Stimulated activated CD4-positive, alpha-beta T cell treated with anti-CD3 and anti-CD28 coated beads, Interleukin-2, amount 100 ng/mL, for 24 hours (primary cell): ENCODE data around the gene FYB1.
"Not testable (repeated sequence)": the region's sequence is repeated elsewhere in the genome, so short reads cannot be mapped to it uniquely, and the experiment has no call there.

ENCODE experiments used
- DNase-seq, 2 donors: peaks; one replicate each; pipeline ENCODE4 v3.0.0-alpha.2; 2020

Gene FYB1

GRCh38 chr5:39219437-39219836 lies at the start of gene FYB1:
FYB1 (minus strand) TSS chr5:39219563; CDS start chr5:39202960, 16,603 bp downstream.
- no peak for DNase-seq

GRCh38 chr5:39267186-39267585 lies 47.8 kb upstream of the FYB1 start:
- DNase-seq, result no peak

GRCh38 chr5:39266442-39266841 lies 47.1 kb upstream of the FYB1 start:
- DNase-seq, result no peak

GRCh38 chr5:39264528-39264927 lies 45.2 kb upstream of the FYB1 start:
- DNase-seq, result no peak

- no peak for DNase-seq
Observed at GRCh38 chr5:39262981-39263380, 43.6 kb upstream of the FYB1 start.

GRCh38 chr5:39260095-39260494 lies 40.7 kb upstream of the FYB1 start:
- DNase-seq, result no peak

- DNase-seq, result no peak
Observed at GRCh38 chr5:39257554-39257953, 38.2 kb upstream of the FYB1 start.

- no peak for DNase-seq
Observed at GRCh38 chr5:39256477-39257235, 37.3 kb upstream of the FYB1 start.

- no peak for DNase-seq
Observed at GRCh38 chr5:39255406-39255805, 36.0 kb upstream of the FYB1 start.

- no peak for DNase-seq
Observed at GRCh38 chr5:39254671-39255070, 35.3 kb upstream of the FYB1 start.

GRCh38 chr5:39253196-39253595 lies 33.8 kb upstream of the FYB1 start:
- no peak for DNase-seq

GRCh38 chr5:39249564-39250274 lies 30.4 kb upstream of the FYB1 start:
- DNase-seq, result no peak

- no peak for DNase-seq
Observed at GRCh38 chr5:39249069-39249468, 29.7 kb upstream of the FYB1 start.

GRCh38 chr5:39240750-39241149 lies 21.4 kb upstream of the FYB1 start:
- DNase-seq, result no peak

- DNase-seq, result no peak
Observed at GRCh38 chr5:39238366-39239105, 19.2 kb upstream of the FYB1 start.

GRCh38 chr5:39236718-39237117 lies 17.4 kb upstream of the FYB1 start:
- no peak for DNase-seq

GRCh38 chr5:39235648-39236047 lies 16.3 kb upstream of the FYB1 start:
- DNase-seq, result no peak

- not testable (repeated sequence) for DNase-seq
Observed at GRCh38 chr5:39234494-39234893, 15.1 kb upstream of the FYB1 start.

- DNase-seq, result no peak
Observed at GRCh38 chr5:39233783-39234182, 14.4 kb upstream of the FYB1 start.

GRCh38 chr5:39231705-39232525 lies 12.6 kb upstream of the FYB1 start:
- DNase-seq, result peak; percentile 45 to 47

- DNase-seq, result no peak
Observed at GRCh38 chr5:39228596-39228995, 9.2 kb upstream of the FYB1 start.

GRCh38 chr5:39226558-39226957 lies 7.2 kb upstream of the FYB1 start:
- DNase-seq, result no peak

GRCh38 chr5:39226100-39226451 lies 6.7 kb upstream of the FYB1 start:
- no peak for DNase-seq
